ENCODE results near the gene EPHB1.

GRCh38 chr3:135068011-135068410, 273.0 kb downstream of the EPHB1 start:
- TF ChIP-seq POLR2AphosphoS5 (IDR thresholded peaks at IDR 0.05; ENCODE audit: low read depth, low read length) (no peak), TAF1 (IDR thresholded peaks at IDR 0.05; ENCODE audit: borderline replicate concordance, insufficient read depth, low read length) (no peak), REST (IDR thresholded peaks at IDR 0.05; ENCODE audit: insufficient read depth in 1 of 2, low read depth in 2 of 2, low read length in 2 of 2) (no peak), SIN3A (IDR thresholded peaks at IDR 0.05; ENCODE audit: borderline replicate concordance, insufficient read depth, low read length) (no peak), FOXP2 (optimal IDR thresholded peaks at IDR 0.05; ENCODE audit: borderline replicate concordance, extremely low read depth, extremely low read length, insufficient read depth) (no peak)

All from PFSK-1 (cell line).